ENCODE data around the gene CDT1.
"Not testable (repeated sequence)": the region's sequence is repeated elsewhere in the genome, so short reads cannot be mapped to it uniquely, and the experiment has no call there.

CDT1 gene

GRCh38 chr16:88769617-88770460 is 33.8 kb upstream of the CDT1 start:
- DNase-seq = no peak

- no peak for DNase-seq
Measured at GRCh38 chr16:88770461-88771293, 32.9 kb upstream of the CDT1 start.

GRCh38 chr16:88771294-88771772 is 32.3 kb upstream of the CDT1 start:
- DNase-seq = no peak

GRCh38 chr16:88771781-88772180 is 31.8 kb upstream of the CDT1 start:
- not testable (repeated sequence) for DNase-seq

DNA sequence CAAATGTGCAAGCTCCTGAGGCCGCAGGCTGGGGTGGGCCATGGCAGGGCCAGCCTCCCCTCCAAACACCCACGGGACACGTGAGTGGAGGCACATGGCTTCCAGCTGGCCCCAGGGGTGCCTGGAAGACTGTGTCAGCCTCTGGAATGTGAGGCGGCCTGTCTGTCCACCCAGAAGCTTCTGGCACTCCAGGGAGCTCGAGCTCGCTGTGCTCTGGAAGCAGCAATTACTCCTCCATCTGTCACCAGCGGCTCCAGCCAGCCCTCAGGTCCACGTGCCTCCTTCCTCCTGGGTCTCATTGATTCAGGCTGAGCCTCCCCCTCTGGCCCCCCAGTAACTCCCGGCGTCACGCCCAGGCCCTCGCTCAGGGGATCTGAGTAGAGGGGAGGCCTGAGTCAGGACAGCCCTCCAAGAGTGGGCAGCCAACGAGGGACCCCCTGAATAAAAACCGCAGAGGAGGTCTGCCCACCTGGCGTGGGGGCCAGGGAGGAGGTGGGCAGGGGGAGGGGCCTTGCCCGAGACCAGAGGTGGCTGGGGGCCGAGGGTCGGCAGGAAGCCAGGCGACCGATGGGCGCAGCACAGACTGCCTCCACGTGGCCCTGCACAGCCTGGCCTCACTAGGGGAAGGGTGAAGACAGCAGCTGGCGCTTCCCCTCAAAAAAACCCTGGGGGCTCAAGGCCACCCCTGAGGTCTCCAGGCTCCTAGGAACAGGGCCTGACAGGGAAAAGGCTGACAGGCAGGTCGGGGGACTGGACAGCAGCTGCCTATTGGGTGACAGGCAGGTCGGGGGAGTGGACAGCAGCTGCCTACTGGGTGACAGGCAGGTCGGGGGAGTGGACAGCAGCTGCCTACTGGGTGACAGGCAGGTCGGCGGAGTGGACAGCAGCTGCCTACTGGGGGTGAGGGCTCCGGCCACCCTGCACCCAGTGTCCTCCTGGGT is 30.4 kb upstream of the CDT1 start:
- DNase-seq = peak; percentile 25

DNA sequence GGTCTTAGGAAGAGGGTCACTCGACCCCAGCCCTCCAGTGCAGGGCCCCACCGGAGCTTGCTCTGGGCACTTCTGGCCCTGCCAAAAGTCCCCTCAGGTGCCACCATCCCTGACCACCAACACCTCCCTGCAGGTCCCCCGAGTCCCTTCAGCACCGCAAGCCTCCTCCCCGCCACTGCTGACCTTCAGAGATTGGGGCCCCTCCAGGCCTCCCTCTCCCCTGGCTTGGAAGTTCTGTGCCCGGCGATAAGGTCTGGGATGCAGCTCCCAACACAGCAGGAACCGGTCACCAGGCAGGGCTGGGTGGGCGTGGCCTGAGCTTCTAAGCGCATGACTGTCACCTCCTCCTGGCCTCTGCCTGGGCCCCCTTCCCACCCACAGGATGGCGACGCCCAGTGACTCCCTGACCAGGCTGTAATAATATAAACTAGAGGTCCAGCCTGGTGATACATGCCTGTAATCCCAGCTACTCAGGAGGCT is 29.7 kb upstream of the CDT1 start:
- DNase-seq = no peak

DNA sequence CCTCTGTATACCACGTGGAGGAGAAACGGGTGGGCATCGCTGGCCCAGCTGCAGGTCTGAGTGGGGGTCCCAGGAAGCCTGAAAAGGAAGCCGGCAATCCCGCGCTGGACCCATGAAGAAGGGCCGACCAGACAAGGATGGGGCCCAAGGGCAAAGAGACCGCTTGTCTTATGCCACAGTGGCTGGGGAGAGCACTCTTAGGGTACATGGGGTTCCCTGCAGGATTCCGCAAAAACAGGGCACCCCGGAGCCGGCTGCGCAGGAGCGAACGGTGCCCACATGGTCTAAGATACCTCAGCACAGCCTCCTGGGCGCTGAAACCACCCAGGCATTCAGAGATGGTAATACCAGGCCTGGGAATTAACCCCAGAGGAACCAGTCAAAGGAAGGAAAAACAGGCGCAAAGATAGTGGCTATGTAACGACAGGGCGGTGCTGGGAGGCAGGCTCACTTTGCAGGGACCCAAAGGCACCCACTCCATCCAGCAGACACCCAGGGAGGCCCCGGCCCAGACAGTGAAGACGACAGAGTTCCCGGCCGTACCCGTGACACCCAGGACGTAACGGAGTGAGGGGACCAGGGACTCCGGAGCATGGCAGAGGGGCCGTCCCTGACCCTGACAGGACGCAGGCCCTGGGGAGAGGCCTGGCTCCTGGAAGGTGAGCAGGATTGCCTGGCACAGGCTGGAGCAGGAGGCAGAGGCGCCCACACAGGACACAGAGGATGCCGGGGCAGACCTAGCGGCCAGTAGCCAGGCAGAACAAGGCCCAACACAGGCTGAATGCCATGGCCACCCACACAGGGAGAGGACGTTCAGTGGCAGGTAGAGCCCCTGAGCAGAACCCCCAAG is 28.8 kb upstream of the CDT1 start:
- no peak for DNase-seq

- no peak for DNase-seq
Measured at GRCh38 chr16:88775825-88776224, 27.8 kb upstream of the CDT1 start.

DNA sequence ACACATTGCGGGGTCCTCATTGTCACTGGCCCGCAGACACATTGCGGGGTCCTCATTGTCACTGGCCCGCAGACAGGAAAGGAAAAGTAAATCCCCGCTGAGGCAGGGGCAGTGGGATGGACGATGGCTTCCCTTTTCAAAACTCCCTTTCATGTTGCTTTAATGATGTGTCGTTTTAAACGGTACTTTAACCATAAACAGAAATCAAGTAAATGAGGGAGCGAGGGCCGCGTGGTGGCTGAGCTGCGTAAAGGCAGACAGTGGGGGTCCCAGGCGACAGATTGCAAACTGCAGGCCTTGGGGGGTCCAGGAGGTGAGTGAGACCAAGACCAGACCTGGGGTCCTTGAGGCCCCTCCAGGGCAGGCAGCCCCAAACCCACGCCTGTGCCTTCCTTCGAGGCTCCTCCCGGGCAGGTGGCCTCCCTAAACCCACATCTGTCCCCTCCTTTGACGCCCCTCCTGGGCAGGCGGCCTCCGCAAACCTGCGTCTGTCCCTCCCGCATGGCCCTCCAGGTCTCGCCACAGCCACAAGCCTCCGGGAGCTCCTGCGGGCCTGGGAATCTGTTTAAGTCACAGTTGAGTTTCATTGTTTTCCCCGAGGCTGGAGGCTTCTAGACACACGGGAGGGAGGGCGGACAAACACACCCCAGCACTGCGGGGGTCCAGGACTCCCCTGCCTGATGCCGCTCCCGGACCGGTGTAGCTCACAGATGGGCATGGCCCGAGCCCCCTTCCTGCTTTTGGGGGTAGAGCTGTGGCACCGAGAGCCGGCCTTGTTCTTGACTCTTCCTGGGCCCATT is 25.9 kb upstream of the CDT1 start:
- DNase-seq = no peak

DNA sequence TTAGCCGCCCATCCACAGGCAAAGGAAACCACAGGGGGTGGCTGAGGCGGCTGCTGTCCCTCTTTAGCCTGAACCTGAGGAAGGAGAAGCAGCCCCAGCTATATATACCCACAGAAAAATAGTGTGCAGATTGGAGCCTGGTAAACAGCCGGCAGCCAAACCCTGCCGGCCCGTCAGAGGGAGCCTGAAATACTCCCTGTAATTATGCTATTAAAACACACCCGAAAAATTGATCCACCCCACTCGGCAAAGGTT is 25.4 kb upstream of the CDT1 start:
- no peak for DNase-seq

- no peak for DNase-seq
Measured at GRCh38 chr16:88778541-88779065, 25.0 kb upstream of the CDT1 start.

DNA sequence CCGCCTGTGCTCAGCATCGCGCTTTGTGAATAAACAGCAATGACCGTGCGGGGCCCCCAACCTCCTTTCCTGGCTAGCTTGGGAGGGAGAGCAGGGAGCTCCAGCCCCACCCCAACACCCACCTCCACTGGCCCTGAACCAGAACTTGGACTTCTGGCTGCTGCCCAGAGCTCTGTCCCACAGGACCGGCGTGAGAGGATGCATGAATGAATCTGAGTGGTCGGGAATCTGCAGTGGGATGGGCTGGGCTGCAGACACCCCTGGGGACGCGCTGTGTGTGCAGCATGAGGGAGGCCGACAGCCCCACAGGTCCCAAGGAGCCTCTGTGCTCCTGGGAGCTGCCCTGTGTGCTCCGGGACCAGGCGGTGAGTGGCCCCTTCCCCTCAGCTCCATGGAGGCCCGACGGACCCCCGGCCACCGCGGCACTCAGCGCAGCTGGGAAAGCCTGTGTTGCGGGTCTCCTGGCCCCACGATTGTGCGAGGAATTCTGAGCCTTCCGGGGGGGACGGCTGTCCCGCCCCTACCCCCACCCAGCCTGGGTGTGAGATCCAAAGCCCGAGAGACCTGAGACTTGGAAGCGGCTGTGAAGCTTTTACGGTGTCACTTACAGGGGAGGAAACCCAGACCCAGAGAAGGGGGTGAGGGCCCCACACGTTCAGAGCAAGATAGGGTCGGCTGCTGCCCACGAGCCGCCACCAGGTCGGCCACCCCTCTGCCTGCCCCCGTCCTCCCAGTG is 24.0 kb upstream of the CDT1 start:
- no peak for DNase-seq

DNA sequence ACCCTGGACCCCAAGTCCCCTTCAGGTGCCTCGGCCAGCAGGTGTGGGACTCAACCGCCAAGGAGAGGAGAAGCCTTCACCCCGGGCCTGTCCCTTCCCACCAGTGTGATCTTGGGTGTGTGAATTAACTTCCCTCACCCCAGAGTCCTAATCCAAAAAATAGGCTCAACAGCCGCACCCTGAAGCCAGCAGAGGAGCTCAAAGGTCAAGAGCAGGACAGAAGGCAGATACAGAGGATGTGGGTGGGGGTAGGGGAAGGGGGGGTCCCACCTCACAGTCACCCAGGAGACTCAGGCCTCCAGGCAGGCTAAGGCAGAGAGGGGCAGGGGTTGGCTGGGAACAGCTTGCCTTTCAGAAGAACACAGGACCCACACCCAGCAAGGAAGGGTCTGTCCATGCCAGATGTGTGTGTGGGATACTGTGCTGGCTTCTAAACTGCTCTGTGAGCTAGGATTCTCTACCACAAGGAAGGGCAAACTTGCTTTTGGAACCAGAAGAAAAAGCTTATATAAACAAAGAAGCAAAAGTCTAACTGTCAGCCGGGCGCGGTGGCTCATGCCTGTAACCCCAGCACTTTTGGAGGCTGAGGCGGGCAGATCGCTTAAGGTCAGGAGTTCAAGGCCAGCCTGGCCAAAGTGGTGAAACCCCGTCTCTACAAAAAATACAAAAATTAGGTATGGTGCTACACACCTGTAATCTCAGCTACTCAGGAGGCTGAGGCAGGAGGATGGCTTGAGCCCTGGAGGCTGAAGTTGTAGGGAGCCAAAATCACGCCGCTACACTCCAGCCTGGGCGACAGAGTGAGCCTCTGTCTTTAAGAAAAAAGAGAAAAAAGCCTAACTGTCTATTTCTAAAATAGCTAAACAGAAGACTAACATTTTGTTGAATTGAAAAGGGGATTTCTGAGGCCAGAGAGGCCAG is 23.2 kb upstream of the CDT1 start:
- DNase-seq = no peak

- no peak for DNase-seq
Measured at GRCh38 chr16:88781140-88782077, 22.2 kb upstream of the CDT1 start.

DNA sequence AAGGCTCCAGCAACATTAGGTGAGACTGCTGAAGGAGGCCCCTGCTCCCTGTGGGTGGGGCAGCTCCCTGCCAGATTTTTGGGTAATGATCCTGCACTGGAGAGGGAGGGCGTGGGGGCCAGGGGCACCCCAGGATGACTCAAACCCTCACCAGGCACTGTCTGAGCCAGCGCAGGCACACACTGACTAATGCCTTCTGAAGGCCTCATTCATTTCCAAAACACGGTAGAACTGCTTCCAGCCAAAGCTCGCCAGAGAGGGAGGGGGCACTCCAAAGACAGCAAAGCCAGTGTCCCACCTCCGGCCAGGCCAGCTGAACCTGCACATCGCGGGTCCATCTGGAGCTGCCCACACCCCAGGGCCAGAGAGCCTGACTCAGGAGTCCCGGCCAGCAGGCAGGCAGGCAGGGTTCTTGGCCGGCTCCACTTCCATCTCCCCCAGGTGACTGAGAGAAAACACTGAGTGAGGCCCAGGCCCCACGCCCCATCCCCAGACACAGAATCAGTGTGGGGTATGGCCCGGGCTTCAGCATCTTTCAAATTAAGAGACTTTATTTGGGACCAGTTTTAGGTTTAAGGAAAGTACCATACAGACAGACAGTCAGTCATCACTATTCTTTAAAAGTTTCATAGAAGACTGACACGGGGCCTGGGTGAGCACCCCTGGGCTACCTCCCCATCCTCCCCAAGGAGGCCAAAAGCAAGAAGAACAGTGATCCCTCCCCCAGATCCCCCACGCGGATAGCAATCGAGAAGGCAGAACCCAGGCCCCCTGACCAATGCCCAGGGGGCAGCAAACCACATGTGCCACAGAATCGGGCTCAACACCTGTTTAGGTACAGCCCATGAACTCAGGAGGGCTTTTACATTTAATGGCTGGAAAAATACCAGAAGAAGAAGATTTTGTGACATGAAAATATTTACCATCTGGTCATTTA is 20.9 kb upstream of the CDT1 start:
- DNase-seq = no peak

DNA sequence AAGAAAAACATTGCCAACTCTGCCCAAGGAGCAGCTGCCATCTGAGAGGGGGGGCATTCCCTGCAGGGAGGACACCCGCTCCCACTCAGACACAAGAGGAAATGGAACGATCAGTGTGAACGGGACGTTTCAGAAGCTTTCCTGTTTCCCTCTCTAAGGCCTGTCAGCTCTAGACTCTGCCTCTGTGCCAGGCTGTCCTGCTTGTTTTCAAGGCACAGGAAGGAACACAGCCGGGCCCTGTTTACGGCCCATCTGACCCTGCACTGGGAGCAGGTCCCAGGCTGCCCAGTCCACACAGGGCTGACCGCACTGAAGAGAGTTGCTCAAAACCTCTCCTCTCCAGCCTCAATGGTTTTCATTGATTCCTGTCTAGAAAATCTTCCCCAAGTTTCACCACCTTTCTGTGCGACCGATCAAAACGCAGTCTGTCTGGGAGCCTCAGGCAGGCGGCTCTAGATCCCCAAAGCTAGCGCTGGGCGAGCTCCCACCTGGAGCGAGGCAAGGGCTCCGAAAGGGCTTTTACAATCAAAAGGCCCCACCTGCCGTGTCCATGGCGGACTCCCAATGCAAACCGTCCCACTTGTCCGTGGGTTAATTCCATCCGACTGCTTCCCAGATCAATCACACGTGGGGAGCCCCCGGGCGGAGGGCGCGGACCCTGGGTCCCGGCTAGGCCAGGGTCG is 20.1 kb upstream of the CDT1 start:
- no peak for DNase-seq

Data from NCI-H1092 treated with DMSO at 0.1 percent for 48 hours (cell line).